GM12874 (cell line): ENCODE measurements around the gene OLA1.

ENCODE experiments used
- CTCF ChIP-seq: IDR thresholded peaks from 2 replicates; pipeline ENCODE4 v1.5.1; 2011; ENCODE audit warnings: low read depth, mild to moderate bottlenecking, control low read depth, low read length, moderate library complexity; ENCODE audit not compliant: insufficient read depth

Gene OLA1

GRCh38 chr2:174243812-174244211, 4.5 kb downstream of the OLA1 start:
- no peak for TF ChIP-seq CTCF

DNA sequence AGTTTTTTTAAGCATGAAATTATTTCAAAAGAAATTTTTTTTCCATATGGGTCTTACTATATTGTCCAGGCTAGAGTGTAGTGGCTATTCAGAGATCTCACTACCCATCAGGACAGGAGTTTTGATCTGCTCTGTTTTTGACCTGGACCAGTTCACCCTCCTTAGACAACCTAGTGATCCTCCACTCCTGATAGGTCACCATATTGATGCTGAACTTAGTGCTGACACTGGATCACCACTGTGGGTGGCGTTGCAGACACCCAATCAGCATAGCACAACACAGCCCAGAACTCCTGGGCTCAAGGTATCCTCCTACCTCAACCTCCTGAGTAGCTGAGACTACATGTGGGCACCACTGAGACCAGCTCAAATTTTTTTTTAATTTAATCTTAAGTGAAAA, 8.2 kb downstream of the OLA1 start:
- no peak for TF ChIP-seq CTCF

DNA sequence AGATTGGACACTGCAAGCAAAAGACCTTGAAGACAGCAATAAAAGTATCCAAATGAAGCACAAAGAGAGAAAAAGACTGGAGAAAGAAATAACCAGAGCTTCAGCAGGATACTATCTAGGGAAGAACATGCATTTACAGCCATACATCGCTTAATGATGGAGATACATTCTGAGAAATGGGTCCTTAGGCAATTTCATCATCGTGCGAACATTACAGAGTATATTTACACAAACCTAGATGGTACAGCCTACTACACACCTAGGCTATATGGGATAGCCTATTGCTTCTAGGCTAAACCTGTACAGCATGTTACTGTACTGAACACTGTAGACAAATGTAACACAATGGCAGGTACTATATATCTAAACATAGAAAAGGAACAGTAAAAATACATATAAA, 11.9 kb downstream of the OLA1 start:
- TF ChIP-seq CTCF = no peak

GRCh38 chr2:174235680-174236079, 12.7 kb downstream of the OLA1 start:
- no peak for TF ChIP-seq CTCF

DNA sequence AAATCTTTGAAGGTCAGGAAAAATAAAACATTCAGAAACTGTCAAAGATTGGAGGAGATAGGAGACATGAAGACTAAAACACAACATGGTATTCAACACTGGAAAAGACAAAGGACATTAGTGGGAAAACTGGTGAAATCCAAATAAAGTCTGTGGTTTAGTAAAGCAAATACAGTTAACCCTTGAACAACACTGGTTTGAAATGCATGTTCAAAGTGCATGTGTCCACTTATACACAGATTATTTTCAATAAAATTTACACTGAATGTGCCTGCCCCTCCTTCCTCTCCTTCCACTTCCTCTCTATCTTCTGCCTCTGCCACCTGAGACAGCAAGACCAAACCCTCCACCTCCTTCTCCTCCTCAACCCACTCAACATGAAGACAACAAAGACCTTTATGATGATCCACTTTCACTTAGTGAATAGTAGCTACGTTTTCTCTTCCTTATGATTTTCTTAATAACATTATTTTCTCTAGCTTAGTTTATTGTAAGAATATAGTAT, 14.5 kb downstream of the OLA1 start:
- no peak for TF ChIP-seq CTCF

DNA sequence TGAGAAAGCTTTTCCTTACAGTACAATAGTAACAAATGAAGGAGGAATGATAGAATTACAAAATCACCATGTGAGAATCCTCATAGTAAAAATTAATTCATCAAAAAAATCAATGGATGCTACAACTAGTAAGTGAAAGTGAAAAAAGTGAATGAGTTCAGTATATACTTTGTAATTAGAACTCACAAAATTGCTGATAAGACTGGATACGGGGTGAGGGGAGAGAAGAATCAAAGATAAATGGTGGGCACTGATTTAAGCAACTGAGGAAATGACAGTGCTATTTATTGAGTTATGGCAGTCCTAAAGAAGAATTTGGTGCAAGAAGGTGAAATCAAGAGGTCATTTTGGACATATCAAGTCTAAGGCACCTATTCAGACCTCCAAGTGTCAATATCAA, 20.6 kb downstream of the OLA1 start:
- TF ChIP-seq CTCF = no peak

GRCh38 chr2:174224665-174225288, 23.6 kb downstream of the OLA1 start:
- TF ChIP-seq CTCF = no peak
